Hematopoietic multipotent progenitor cell (in vitro differentiated cells): ENCODE data around the gene NPAT. TPM values are rescaled to one million over a fixed set of nuclear protein-coding genes. Genes with fewer than 3 reads are reported as not detected.

ENCODE experiments used
- DNase-seq, 3 donors: peaks; one replicate each; pipeline ENCODE4 v3.0.0-alpha.2; 2011 to 2015; ENCODE audit warnings: low read depth in 2 of 3, low spot score in 2 of 3
- total RNA-seq: library from RNA; depleted of rRNA; stranded (reverse); fragments of >200 nt; gene quantifications from one replicate; pipeline ENCODE4 v1.2.3, GENCODE V29; 2012

Gene NPAT
- total RNA-seq, 1 donor, result 10.8 TPM

GRCh38 chr11:108220721-108221336, 1.6 kb downstream of the NPAT start:
- peak in 1 of 3 donors; percentile 51 for DNase-seq

- no peak for DNase-seq
Measured at GRCh38 chr11:108218912-108219783, 3.3 kb downstream of the NPAT start.

- DNase-seq, result no peak
Measured at GRCh38 chr11:108218455-108218854, 4.0 kb downstream of the NPAT start.

GRCh38 chr11:108216988-108217387, 5.5 kb downstream of the NPAT start:
- no peak for DNase-seq

GRCh38 chr11:108213784-108214183, 8.7 kb downstream of the NPAT start:
- no peak for DNase-seq

GRCh38 chr11:108210441-108210840, 12.0 kb downstream of the NPAT start:
- no peak for DNase-seq

GRCh38 chr11:108207683-108208060, 14.8 kb downstream of the NPAT start:
- no peak for DNase-seq

- peak in 1 of 3 donors; percentile 35 for DNase-seq
Measured at GRCh38 chr11:108206969-108207682, 15.3 kb downstream of the NPAT start.

GRCh38 chr11:108206171-108206570, 16.3 kb downstream of the NPAT start:
- DNase-seq, result no peak

- DNase-seq, result no peak
Measured at GRCh38 chr11:108204929-108205499, 17.4 kb downstream of the NPAT start.

- no peak for DNase-seq
Measured at GRCh38 chr11:108204376-108204775, 18.1 kb downstream of the NPAT start.

- no peak for DNase-seq
Measured at GRCh38 chr11:108203075-108203474, 19.4 kb downstream of the NPAT start.

GRCh38 chr11:108199446-108200321, 22.8 kb downstream of the NPAT start:
- DNase-seq, result peak in 2 of 3 donors; percentile 41 to 61

GRCh38 chr11:108198833-108199232, 23.6 kb downstream of the NPAT start:
- no peak for DNase-seq

GRCh38 chr11:108197351-108197750, 25.1 kb downstream of the NPAT start:
- DNase-seq, result no peak

GRCh38 chr11:108196901-108197300, 25.5 kb downstream of the NPAT start:
- DNase-seq, result no peak

GRCh38 chr11:108193725-108194124, 28.7 kb downstream of the NPAT start:
- no peak for DNase-seq

GRCh38 chr11:108177570-108177969, 44.9 kb downstream of the NPAT start:
- DNase-seq, result no peak

- DNase-seq, result no peak
Measured at GRCh38 chr11:108170184-108170583, 52.3 kb downstream of the NPAT start.

GRCh38 chr11:108167624-108168023, 54.8 kb downstream of the NPAT start:
- DNase-seq, result no peak
